HepG2 (cell line): ENCODE data around the gene RAE1. TPM values are rescaled to one million over a fixed set of nuclear protein-coding genes. Genes with fewer than 3 reads are reported as not detected.

Experiments used
- ATAC-seq: fragments of 200-7000 bp; cut with Tn5 transposase; 3 replicates; pipeline ENCODE4 v1.9.1; 2020; ENCODE audit warnings: mild to moderate bottlenecking, moderate library complexity
- BruUV-seq: library from RNA; stranded (reverse); fragments of 400-500 nt; replicated peaks from 2 replicates; lab custom pipeline; 2021; lab: Mats Ljungman, UMichigan
- CTCF ChIA-PET: fragments of 300-600 bp; formaldehyde crosslinking; extraction: SDS; loops from one replicate; lab custom pipeline; 2021; ENCODE audit warnings: low total read pairs, inconsistent platforms, low intra/inter-chr PET ratio; lab: Yijun Ruan, JAX
- POLR2A ChIA-PET: fragments of 350-600 bp; sonication (Branson Sonifier 250); formaldehyde crosslinking; loops from one replicate; lab custom pipeline; 2020; ENCODE audit warnings: antibody characterized with exemption, inconsistent platforms; lab: Yijun Ruan, JAX
- DNase-seq: peaks from one replicate; pipeline ENCODE4 v3.0.0-alpha.2; 2015; ENCODE audit warnings: low spot score
- FAIRE-seq: peaks from 3 replicates; lab custom pipeline; 2011; peaks lifted over from hg19 to GRCh38; lab: Jason Lieb, UNC
- H2AFZ ChIP-seq: one replicate; pipeline ENCODE4 v1.6.1; 2011; ENCODE audit warnings: low read length, inconsistent platforms
- H3K27ac ChIP-seq: fragments of 300-600 bp; 3 replicates; pipeline ENCODE4 v1.8.0; 2011; ENCODE audit warnings: mixed run types, mild to moderate bottlenecking, mixed read lengths, low read length, inconsistent platforms; ENCODE audit not compliant: insufficient read depth; ENCODE audit errors: extremely low read length
- H3K27me3 ChIP-seq, 2 experiments: fragments of 200-600 bp in 1 of 2; 2 replicates in 1 of 2; 3 replicates in 1 of 2; pipeline versions ENCODE4 v1.6.0 to v1.8.0; 2011; ENCODE audit warnings: low read length in 2 of 2, mild to moderate bottlenecking in 2 of 2, moderate library complexity in 2 of 2, inconsistent platforms in 1 of 2; ENCODE audit not compliant: insufficient read depth in 2 of 2, control insufficient read depth in 1 of 2
- H3K36me3 ChIP-seq, 2 experiments: fragments of 200-600 bp in 1 of 2; replicated peaks in 1 of 2; 2 replicates in 1 of 2; 3 replicates in 1 of 2; pipeline versions ENCODE4 v1.5.1 to v1.8.0; 2011; ENCODE audit warnings: low read length in 2 of 2, inconsistent platforms in 1 of 2; ENCODE audit not compliant: insufficient read depth in 2 of 2, control insufficient read depth in 1 of 2
- H3K4me1 ChIP-seq: 2 replicates; pipeline ENCODE4 v1.5.1; 2012; ENCODE audit warnings: low read length, inconsistent platforms; ENCODE audit not compliant: insufficient read depth
- H3K4me2 ChIP-seq: 2 replicates; pipeline ENCODE4 v1.6.0; 2011; ENCODE audit warnings: low read depth, low read length, inconsistent platforms
- H3K4me3 ChIP-seq, 3 experiments: fragments of 200-600 bp in 1 of 3; sonication (generic), shearing (Covaris generic) in 1 of 3; replicated peaks in 1 of 3; 2 replicates each; pipeline ENCODE4 v1.5.1; 2011 to 2016; ENCODE audit warnings: low read length in 3 of 3, inconsistent platforms in 2 of 3, low read depth in 2 of 3, mild to moderate bottlenecking in 2 of 3, control low read depth in 1 of 3, mixed read lengths in 1 of 3; ENCODE audit not compliant: insufficient read depth in 1 of 3
- H3K79me2 ChIP-seq: one replicate; pipeline ENCODE4 v1.6.1; 2011; ENCODE audit warnings: low read length, inconsistent platforms; ENCODE audit not compliant: insufficient read depth
- H3K9ac ChIP-seq: 2 replicates; pipeline ENCODE4 v1.6.0; 2011; ENCODE audit warnings: mild to moderate bottlenecking, low read depth, low read length, inconsistent platforms; ENCODE audit not compliant: insufficient read depth
- H3K9me3 ChIP-seq: 2 replicates; pipeline ENCODE4 v1.5.1; 2012; ENCODE audit warnings: mild to moderate bottlenecking, low read length
- H4K20me1 ChIP-seq: 2 replicates; pipeline ENCODE4 v1.6.0; 2011; ENCODE audit warnings: inconsistent platforms, mild to moderate bottlenecking, low read length, moderate library complexity; ENCODE audit not compliant: insufficient read depth
- BHLHE40 ChIP-seq: IDR thresholded peaks from 2 replicates; pipeline ENCODE4 v1.6.1; 2011; ENCODE audit warnings: low read length, improper control_type of control experiment
- DPF2 ChIP-seq: sonication (generic); formaldehyde crosslinking; IDR thresholded peaks from 2 replicates; pipeline ENCODE4 v1.4.0; 2020; ENCODE audit warnings: mild to moderate bottlenecking, low read depth, missing genetic modification reagents, borderline replicate concordance
- FOXP1 ChIP-seq, 2 experiments: fragments of 450-650 bp in 1 of 2; IDR thresholded peaks; 2 replicates each; pipeline ENCODE4 v1.6.1; 2017 to 2018; ENCODE audit warnings: antibody characterized with exemption in 1 of 2
- KLF9 ChIP-seq: IDR thresholded peaks from 2 replicates; pipeline ENCODE4 v1.6.1; 2016; ENCODE audit warnings: low read depth
- MEIS1 ChIP-seq: sonication (generic); formaldehyde crosslinking; IDR thresholded peaks from 2 replicates; pipeline ENCODE4 v1.9.0; 2021; ENCODE audit warnings: mild to moderate bottlenecking, missing genetic modification reagents, moderate library complexity, borderline replicate concordance
- NCOA5 ChIP-seq: sonication (generic); formaldehyde crosslinking; IDR thresholded peaks from 2 replicates; pipeline ENCODE4 v1.4.0; 2020; ENCODE audit warnings: missing genetic modification reagents
- NFYC ChIP-seq: IDR thresholded peaks from 2 replicates; pipeline ENCODE4 v1.6.1; 2016; ENCODE audit warnings: missing genetic modification reagents, missing compliant biosample characterization
- RORA ChIP-seq: sonication (generic); formaldehyde crosslinking; IDR thresholded peaks from 2 replicates; pipeline ENCODE4 v1.5.0; 2020; ENCODE audit warnings: mild to moderate bottlenecking, missing genetic modification reagents, moderate library complexity
- SATB2 ChIP-seq: sonication (generic); formaldehyde crosslinking; IDR thresholded peaks from 2 replicates; pipeline ENCODE4 v1.5.0; 2020; ENCODE audit warnings: missing genetic modification reagents
- SNAPC2 ChIP-seq: sonication (generic); formaldehyde crosslinking; IDR thresholded peaks from 2 replicates; pipeline ENCODE4 v1.8.1; 2022; ENCODE audit warnings: mild to moderate bottlenecking, missing genetic modification reagents
- SP4 ChIP-seq: sonication (generic); formaldehyde crosslinking; IDR thresholded peaks from 2 replicates; pipeline ENCODE4 v1.8.1; 2023; ENCODE audit warnings: mild to moderate bottlenecking, missing genetic modification reagents
- TBX2 ChIP-seq: sonication (generic); formaldehyde crosslinking; IDR thresholded peaks from 2 replicates; pipeline ENCODE4 v1.5.0; 2020; ENCODE audit warnings: missing genetic modification reagents, mild to moderate bottlenecking, borderline replicate concordance
- ZBTB21 ChIP-seq: sonication (generic); formaldehyde crosslinking; IDR thresholded peaks from 2 replicates; pipeline ENCODE4 v1.4.0; 2020; ENCODE audit warnings: missing genetic modification reagents
- ZKSCAN8 ChIP-seq: IDR thresholded peaks from 2 replicates; pipeline ENCODE4 v1.6.1; 2016; ENCODE audit warnings: borderline replicate concordance, missing genetic modification reagents, missing compliant biosample characterization
- ZNF414 ChIP-seq: sonication (generic); formaldehyde crosslinking; IDR thresholded peaks from 2 replicates; pipeline ENCODE4 v1.5.0; 2020; ENCODE audit warnings: missing genetic modification reagents
- ZNF878 ChIP-seq: sonication (generic); formaldehyde crosslinking; IDR thresholded peaks from 2 replicates; pipeline ENCODE4 v1.8.1; 2023; ENCODE audit warnings: mild to moderate bottlenecking, missing genetic modification reagents, moderate library complexity
- WGBS: methylation state at CpG from one replicate; pipeline ENCODE4 v1.1.6; 2017; ENCODE audit warnings: low lambda C conversion rate; 5-methylcytosine and 5-hydroxymethylcytosine counted together
- in situ Hi-C: cut with HindIII; loops from 2 replicates; pipeline ENCODE4 v1.10.0; 2017; ENCODE audit warnings: low pct_unique_long_range_greater_than_20kb; ENCODE audit not compliant: extremely low pct_ligation_motif_present
- intact Hi-C: fragments of 100-400 bp; cut with micrococcal nuclease; formaldehyde crosslinking; loops from one replicate; pipeline ENCODE4 v1.10.0; 2022; ENCODE audit not compliant: unreplicated experiment
- polyA plus RNA-seq, 8 experiments: library from polyadenylated mRNA; depleted of rRNA in 3 of 8; stranded (reverse) in 7 of 8; unstranded in 1 of 8; fragments of >200 nt; fragmentation: Illumina TruSeq in 4 of 8; extraction: Trizol in 4 of 8; gene quantifications; 2 replicates each; pipeline versions ENCODE4 v1.2.1 to v1.2.3, GENCODE V29; 2011 to 2016; ENCODE audit warnings: low read depth in 4 of 8, missing spikeins in 1 of 8, mixed read lengths in 1 of 8; ENCODE audit not compliant: insufficient read depth in 1 of 8
- total RNA-seq, 5 experiments: library from RNA; depleted of rRNA; stranded (reverse); fragments of >200 nt; fragmentation: Illumina TruSeq; extraction: Trizol; gene quantifications; 2 replicates each; pipeline ENCODE4 v1.2.3, GENCODE V29; 2016; ENCODE audit warnings: low read depth in 1 of 5
- TF ChIP-seq, protein P1 (sequence below): sonication (generic); formaldehyde crosslinking; IDR thresholded peaks from 2 replicates; pipeline ENCODE4 v1.9.0; 2022; ENCODE audit warnings: low read depth, missing genetic modification reagents
- TF ChIP-seq, protein P2 (sequence below): sonication (generic); formaldehyde crosslinking; IDR thresholded peaks from 2 replicates; pipeline ENCODE4 v1.5.1; 2020; ENCODE audit warnings: missing genetic modification reagents, mild to moderate bottlenecking, borderline replicate concordance

The RAE1 gene
- total and polyA plus RNA-seq, 2 of the 13 experiments (the other 11 are each of a cell fraction or from before 2014, with no cell fraction given) = 36.1 to 72.9 TPM

DNA sequence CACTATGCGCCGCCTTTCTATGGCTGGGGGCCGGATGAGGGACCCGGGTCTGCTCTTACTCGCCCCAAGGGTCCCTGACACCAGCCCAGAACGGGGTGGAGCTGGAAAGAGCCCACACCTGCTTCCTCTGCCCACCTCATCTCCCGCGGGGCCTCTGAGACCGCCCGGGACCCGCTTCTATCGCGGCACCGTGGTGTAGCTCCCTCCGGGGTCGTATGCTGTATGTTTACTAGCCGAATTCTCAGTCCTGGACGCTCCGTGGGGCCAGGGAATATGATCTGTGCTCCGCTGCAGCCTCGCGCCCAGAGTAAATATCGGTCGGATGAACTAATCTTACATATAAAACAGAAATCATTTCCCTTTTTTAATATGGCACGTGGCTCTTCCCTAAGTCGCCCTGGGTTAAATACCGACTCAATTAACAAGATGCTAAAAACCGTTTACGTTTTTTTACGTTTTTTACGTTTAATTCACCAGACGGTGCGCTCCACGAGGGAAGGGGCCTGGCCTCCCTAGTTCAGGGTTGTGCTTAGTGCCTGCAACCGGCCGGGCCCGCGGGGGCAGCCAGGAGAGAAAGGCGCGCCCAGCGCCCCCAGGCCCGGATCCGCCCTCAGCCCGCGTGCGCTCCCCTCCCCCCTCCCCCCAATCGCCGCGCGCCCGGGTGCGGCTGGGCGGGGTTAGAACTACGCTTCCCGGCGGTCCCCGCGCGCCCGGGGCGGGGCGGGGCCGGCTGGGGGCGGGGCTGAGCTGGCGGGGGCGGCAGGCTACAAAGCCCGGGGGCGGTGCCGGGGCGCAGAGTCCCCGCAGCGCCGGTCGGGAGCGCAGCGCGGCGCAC, 39.8 kb downstream of the RAE1 start, which contains the start of gene RBM38:
Gene RBM38, plus strand, starts transcription at position 793 of the 835 bp plus-strand sequence. CDS start 186 bp downstream, outside the sequence.
- peak within 1 kb of the TSS; percentile 58 for H3K27ac ChIP-seq
- H3K4me3 ChIP-seq = peak within 1 kb of the TSS; percentile 76 to 97 (median 96)
- TSS peak; percentile 66 for BruUV-seq
- 74% methylated on average over 39 of the region's 78 CpGs for WGBS
- no peaks in the 10 kb centered on the region; the same call in 1 of the 2 replicates for H4K20me1 ChIP-seq
- peaks cover 37% of the 10 kb centered on the region for H3K4me1 ChIP-seq
- peak; percentile 72 for ATAC-seq
- FAIRE-seq = no peak
- no peaks in the 10 kb centered on the region for H3K27me3 ChIP-seq
- H3K79me2 ChIP-seq = peaks cover 12% of the 10 kb centered on the region
- intact Hi-C loops (loop anchor here (2.0 kb wide), 2 partner anchors 40 kb away; partner anchors contain the start of gene RAE1), in situ Hi-C loops (loop anchor here (25.0 kb wide), 1 partner anchor 821 kb away; no protein-coding TSS in a partner anchor)
- peaks cover 1 to 23% of the 10 kb centered on the region in 2 experiments; a peak in 4 of 5 replicates for H3K36me3 ChIP-seq
- POLR2A ChIA-PET = interaction anchor here (0.6 to 1.6 kb wide), 8 partner anchors 22 to 170 kb away, joined by 3 to 9 read pairs (median 3); partner anchors contain the start of gene PCK1
- H3K9ac ChIP-seq = peak within 1 kb of the TSS; percentile 81
- peak within 1 kb of the TSS; percentile 95 for H3K4me2 ChIP-seq
- peak; percentile 56 for DNase-seq
- peak within 1 kb of the TSS; percentile 83 for H2AFZ ChIP-seq
- no peaks in the 10 kb centered on the region for H3K9me3 ChIP-seq
- CTCF ChIA-PET = interaction anchor here (1.6 kb wide), 1 partner anchor 104 kb away, joined by 3 read pairs; no protein-coding TSS in a partner anchor
- TF ChIP-seq DPF2 (CRISPR knock-in tag) = no peak; the same call in 1 of the 2 replicates
- no peak for TF ChIP-seq RORA (CRISPR knock-in tag)
- no peak for TF ChIP-seq FOXP1 (IDR thresholded peaks at IDR 0.05)
- no peak for TF ChIP-seq FOXP1 (CRISPR knock-in tag; IDR thresholded peaks at IDR 0.05)
- no peak for TF ChIP-seq NFYC (CRISPR knock-in tag)
- no peak for TF ChIP-seq SNAPC2 (CRISPR knock-in tag)
- no peak; the same call in 1 of the 2 replicates for TF ChIP-seq TBX2 (CRISPR knock-in tag)
- TF ChIP-seq BHLHE40 = no peak
- TF ChIP-seq ZNF878 (CRISPR knock-in tag) = no peak
- TF ChIP-seq ZKSCAN8 = no peak
- TF ChIP-seq ZNF414 (CRISPR knock-in tag) = peak; percentile 42; the same call in 1 of the 2 replicates
- no peak for TF ChIP-seq NCOA5 (CRISPR knock-in tag)
- TF ChIP-seq ZBTB21 (CRISPR knock-in tag) = no peak
- TF ChIP-seq, protein P1, sequence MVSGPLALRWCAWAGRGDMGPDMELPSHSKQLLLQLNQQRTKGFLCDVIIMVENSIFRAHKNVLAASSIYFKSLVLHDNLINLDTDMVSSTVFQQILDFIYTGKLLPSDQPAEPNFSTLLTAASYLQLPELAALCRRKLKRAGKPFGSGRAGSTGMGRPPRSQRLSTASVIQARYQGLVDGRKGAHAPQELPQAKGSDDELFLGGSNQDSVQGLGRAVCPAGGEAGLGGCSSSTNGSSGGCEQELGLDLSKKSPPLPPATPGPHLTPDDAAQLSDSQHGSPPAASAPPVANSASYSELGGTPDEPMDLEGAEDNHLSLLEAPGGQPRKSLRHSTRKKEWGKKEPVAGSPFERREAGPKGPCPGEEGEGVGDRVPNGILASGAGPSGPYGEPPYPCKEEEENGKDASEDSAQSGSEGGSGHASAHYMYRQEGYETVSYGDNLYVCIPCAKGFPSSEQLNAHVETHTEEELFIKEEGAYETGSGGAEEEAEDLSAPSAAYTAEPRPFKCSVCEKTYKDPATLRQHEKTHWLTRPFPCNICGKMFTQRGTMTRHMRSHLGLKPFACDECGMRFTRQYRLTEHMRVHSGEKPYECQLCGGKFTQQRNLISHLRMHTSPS (CRISPR knock-in tag) = no peak; the same call in 1 of the 2 replicates
- no peak for TF ChIP-seq MEIS1
- TF ChIP-seq KLF9 (CRISPR knock-in tag) = no peak
- 0 out of 2 replicates have a peak, but pooled peaks have one; percentile 39 for TF ChIP-seq SATB2 (CRISPR knock-in tag)
- peak; percentile 82 for TF ChIP-seq SP4 (CRISPR knock-in tag)
- TF ChIP-seq, protein P2, sequence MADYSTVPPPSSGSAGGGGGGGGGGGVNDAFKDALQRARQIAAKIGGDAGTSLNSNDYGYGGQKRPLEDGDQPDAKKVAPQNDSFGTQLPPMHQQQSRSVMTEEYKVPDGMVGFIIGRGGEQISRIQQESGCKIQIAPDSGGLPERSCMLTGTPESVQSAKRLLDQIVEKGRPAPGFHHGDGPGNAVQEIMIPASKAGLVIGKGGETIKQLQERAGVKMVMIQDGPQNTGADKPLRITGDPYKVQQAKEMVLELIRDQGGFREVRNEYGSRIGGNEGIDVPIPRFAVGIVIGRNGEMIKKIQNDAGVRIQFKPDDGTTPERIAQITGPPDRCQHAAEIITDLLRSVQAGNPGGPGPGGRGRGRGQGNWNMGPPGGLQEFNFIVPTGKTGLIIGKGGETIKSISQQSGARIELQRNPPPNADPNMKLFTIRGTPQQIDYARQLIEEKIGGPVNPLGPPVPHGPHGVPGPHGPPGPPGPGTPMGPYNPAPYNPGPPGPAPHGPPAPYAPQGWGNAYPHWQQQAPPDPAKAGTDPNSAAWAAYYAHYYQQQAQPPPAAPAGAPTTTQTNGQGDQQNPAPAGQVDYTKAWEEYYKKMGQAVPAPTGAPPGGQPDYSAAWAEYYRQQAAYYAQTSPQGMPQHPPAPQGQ (CRISPR knock-in tag) = no peak
